ENCODE measurements around the gene PPID.
"Not testable (repeated sequence)": the region's sequence is repeated elsewhere in the genome, so short reads cannot be mapped to it uniquely, and the experiment has no call there.

PPID gene

GRCh38 chr4:158722917-158723793, at the start of gene PPID:
TSS of gene PPID (minus strand) at chr4:158723396. CDS start at chr4:158723288, 108 bp downstream.
- DNase-seq = peak; percentile 88

GRCh38 chr4:158771776-158772175, 48.6 kb upstream of the PPID start:
- DNase-seq = no peak

- DNase-seq = no peak
These were observed 47.5 kb upstream of the PPID start for GRCh38 chr4:158770671-158771070.

- DNase-seq = peak; percentile 49
These were observed 46.2 kb upstream of the PPID start for GRCh38 chr4:158769175-158769921.

GRCh38 chr4:158768555-158769174, 45.5 kb upstream of the PPID start, which contains the start of gene FNIP2:
TSS of gene FNIP2 (plus strand) at chr4:158769026. CDS start at chr4:158769213, 187 bp downstream.
- peak; percentile 78 for DNase-seq

GRCh38 chr4:158767451-158767850, 44.3 kb upstream of the PPID start:
- no peak for DNase-seq

GRCh38 chr4:158766434-158767044, 43.3 kb upstream of the PPID start:
- no peak for DNase-seq

GRCh38 chr4:158763462-158763861, 40.3 kb upstream of the PPID start:
- DNase-seq = no peak

GRCh38 chr4:158762553-158762952, 39.4 kb upstream of the PPID start:
- DNase-seq = no peak

GRCh38 chr4:158760866-158761265, 37.7 kb upstream of the PPID start:
- no peak for DNase-seq

GRCh38 chr4:158759539-158759938, 36.3 kb upstream of the PPID start:
- not testable (repeated sequence) for DNase-seq

- DNase-seq = no peak
These were observed 35.5 kb upstream of the PPID start for GRCh38 chr4:158758703-158759102.

- DNase-seq = no peak
These were observed 34.9 kb upstream of the PPID start for GRCh38 chr4:158758142-158758541.

GRCh38 chr4:158756588-158756987, 33.4 kb upstream of the PPID start:
- no peak for DNase-seq

GRCh38 chr4:158755819-158756218, 32.6 kb upstream of the PPID start:
- DNase-seq = not testable (repeated sequence)

GRCh38 chr4:158754385-158755180, 31.4 kb upstream of the PPID start:
- DNase-seq = no peak

GRCh38 chr4:158750379-158750778, 27.2 kb upstream of the PPID start:
- no peak for DNase-seq

GRCh38 chr4:158746537-158746936, 23.3 kb upstream of the PPID start:
- DNase-seq = not testable (repeated sequence)

- peak; percentile 54 for DNase-seq
These were observed 18.3 kb upstream of the PPID start for GRCh38 chr4:158741326-158742021.

- no peak for DNase-seq
These were observed 16.4 kb upstream of the PPID start for GRCh38 chr4:158739600-158739999.

GRCh38 chr4:158738866-158739265, 15.7 kb upstream of the PPID start:
- DNase-seq = no peak
